ENCODE results near the gene TOM1L2. TPM values are rescaled to one million over a fixed set of nuclear protein-coding genes. Genes with fewer than 3 reads are reported as not detected.

The TOM1L2 gene
- total RNA-seq, 3 donors from 2014 or later, result 32.3 to 39.1 (median 36.4) TPM

DNA sequence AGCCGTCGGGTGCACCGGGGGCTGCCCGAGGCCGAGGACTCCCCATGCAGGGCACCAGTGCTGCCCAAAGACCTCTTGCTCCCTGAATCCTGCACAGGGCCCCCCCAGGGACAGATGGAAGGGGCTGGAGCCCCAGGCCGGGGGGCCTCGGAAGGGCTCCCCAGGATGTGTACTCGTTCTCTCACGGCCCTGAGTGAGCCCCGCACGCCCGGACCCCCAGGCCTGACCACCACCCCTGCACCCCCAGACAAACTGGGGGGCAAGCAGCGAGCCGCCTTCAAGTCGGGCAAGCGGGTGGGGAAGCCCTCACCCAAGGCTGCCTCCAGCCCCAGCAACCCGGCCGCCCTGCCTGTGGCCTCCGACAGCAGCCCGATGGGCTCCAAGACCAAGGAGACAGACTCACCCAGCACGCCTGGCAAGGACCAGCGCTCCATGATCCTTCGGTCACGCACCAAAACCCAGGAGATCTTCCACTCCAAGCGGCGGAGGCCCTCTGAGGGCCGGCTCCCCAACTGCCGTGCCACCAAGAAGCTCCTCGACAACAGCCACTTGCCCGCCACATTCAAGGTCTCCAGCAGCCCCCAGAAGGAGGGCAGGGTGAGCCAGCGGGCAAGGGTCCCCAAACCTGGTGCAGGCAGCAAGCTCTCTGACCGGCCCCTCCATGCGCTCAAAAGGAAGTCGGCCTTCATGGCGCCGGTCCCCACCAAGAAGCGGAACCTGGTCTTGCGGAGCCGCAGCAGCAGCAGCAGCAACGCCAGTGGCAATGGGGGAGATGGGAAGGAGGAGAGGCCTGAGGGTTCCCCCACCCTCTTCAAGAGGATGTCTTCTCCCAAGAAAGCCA lies 176.0 kb downstream of the TOM1L2 start:
- Histone ChIP-seq H3K36me3 (no peaks in the 10 kb centered on the region), H3K27me3 (no peaks in the 10 kb centered on the region), H3K9me3 (no peaks in the 10 kb centered on the region), H3K27ac (no peak overlapping the region), H3K4me1 (no peaks in the 10 kb centered on the region), H3K4me3 (no peak overlapping the region)
- intact Hi-C loops (cut with DNase I; ENCODE audit: low total_unique reads), result no loop called here
- TF ChIP-seq POLR2AphosphoS5 (IDR thresholded peaks at IDR 0.05) (no peak), POLR2A (IDR thresholded peaks at IDR 0.05) (no peak)
- TF ChIP-seq, protein P1, sequence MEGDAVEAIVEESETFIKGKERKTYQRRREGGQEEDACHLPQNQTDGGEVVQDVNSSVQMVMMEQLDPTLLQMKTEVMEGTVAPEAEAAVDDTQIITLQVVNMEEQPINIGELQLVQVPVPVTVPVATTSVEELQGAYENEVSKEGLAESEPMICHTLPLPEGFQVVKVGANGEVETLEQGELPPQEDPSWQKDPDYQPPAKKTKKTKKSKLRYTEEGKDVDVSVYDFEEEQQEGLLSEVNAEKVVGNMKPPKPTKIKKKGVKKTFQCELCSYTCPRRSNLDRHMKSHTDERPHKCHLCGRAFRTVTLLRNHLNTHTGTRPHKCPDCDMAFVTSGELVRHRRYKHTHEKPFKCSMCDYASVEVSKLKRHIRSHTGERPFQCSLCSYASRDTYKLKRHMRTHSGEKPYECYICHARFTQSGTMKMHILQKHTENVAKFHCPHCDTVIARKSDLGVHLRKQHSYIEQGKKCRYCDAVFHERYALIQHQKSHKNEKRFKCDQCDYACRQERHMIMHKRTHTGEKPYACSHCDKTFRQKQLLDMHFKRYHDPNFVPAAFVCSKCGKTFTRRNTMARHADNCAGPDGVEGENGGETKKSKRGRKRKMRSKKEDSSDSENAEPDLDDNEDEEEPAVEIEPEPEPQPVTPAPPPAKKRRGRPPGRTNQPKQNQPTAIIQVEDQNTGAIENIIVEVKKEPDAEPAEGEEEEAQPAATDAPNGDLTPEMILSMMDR (IDR thresholded peaks at IDR 0.05), result no peak
- DNase-seq (ENCODE audit: low spot score in 2 of 2), result no peak

DNA sequence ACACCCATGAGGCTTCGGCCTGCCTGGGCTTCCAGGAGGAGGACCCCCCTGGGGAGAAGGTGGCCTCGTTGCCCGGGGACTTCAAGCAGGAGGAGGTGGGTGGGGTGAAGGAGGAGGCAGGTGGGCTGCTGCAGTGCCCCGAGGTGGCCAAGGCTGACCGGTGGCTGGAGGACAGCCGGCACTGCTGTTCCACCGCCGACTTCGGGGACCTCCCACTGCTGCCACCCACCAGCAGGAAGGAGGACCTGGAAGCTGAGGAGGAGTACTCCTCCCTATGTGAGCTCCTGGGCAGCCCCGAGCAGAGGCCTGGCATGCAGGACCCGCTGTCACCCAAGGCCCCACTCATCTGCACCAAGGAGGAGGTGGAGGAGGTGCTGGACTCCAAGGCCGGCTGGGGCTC lies 176.9 kb downstream of the TOM1L2 start:
- H3K36me3 ChIP-seq, result no peaks in the 10 kb centered on the region
- H3K9me3 ChIP-seq, result no peaks in the 10 kb centered on the region
- no peaks in the 10 kb centered on the region for H3K4me1 ChIP-seq
- H3K27ac ChIP-seq, result no peak overlapping the region
- no peak for DNase-seq (ENCODE audit: low spot score in 2 of 2)
- TF ChIP-seq POLR2A (IDR thresholded peaks at IDR 0.05) (no peak), POLR2AphosphoS5 (IDR thresholded peaks at IDR 0.05) (no peak)
- TF ChIP-seq, protein P1 (IDR thresholded peaks at IDR 0.05), result no peak
- no peaks in the 10 kb centered on the region for H3K27me3 ChIP-seq
- H3K4me3 ChIP-seq, result no peak overlapping the region
- intact Hi-C loops (cut with DNase I; ENCODE audit: low total_unique reads), result no loop called here

DNA sequence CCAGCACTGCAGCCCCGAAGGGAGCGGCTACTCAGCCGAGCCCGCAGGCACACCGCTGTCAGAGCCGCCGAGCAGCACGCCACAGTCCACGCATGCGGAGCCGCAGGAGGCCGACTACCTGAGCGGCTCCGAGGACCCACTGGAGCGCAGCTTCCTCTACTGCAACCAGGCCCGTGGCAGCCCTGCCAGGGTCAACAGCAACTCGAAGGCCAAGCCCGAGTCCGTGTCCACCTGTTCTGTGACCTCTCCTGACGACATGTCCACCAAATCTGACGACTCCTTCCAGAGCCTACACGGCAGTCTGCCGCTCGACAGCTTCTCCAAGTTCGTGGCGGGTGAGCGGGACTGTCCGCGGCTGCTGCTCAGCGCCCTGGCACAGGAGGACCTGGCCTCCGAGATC lies 177.8 kb downstream of the TOM1L2 start:
- Histone ChIP-seq H3K4me3 (no peak overlapping the region), H3K4me1 (no peaks in the 10 kb centered on the region), H3K36me3 (no peaks in the 10 kb centered on the region), H3K27me3 (no peaks in the 10 kb centered on the region), H3K27ac (no peak overlapping the region), H3K9me3 (no peaks in the 10 kb centered on the region)
- no peak for DNase-seq (ENCODE audit: low spot score in 2 of 2)
- intact Hi-C loops (cut with DNase I; ENCODE audit: low total_unique reads), result no loop called here
- TF ChIP-seq POLR2AphosphoS5 (IDR thresholded peaks at IDR 0.05), result no peak
- TF ChIP-seq, protein P1 (IDR thresholded peaks at IDR 0.05), result no peak
- TF ChIP-seq POLR2A (IDR thresholded peaks at IDR 0.05), result no peak

Other genes with a start within 250 kb of the TOM1L2 start
- 100 to 1,000 TPM in 1 of 3 donors, 10 to 100 TPM in 2; 39.0 to 119 (median 81.3) TPM for gene SREBF1, start 135.4 kb downstream of the TOM1L2 start, total RNA-seq
- gene DRC3, start 462 bp upstream of the TOM1L2 start, total RNA-seq, result 10 to 100 TPM in 2 of 3 donors, under 1 TPM in 1; 0.96 to 18.0 (median 10.5) TPM
- gene ATPAF2, start 66.8 kb upstream of the TOM1L2 start, total RNA-seq, result 10 to 100 TPM; 12.9 to 15.7 (median 13.0) TPM
- 10 to 100 TPM; 11.1 to 23.8 (median 12.1) TPM for gene GID4, start 67.0 kb upstream of the TOM1L2 start, total RNA-seq
- gene DRG2, start 115.5 kb upstream of the TOM1L2 start, total RNA-seq, result 10 to 100 TPM; 36.4 to 42.0 (median 40.3) TPM
- gene MYO15A, start 136.4 kb upstream of the TOM1L2 start, total RNA-seq, result 1 to 10 TPM; 1.2 to 2.9 (median 2.2) TPM
- gene ALKBH5, start 211.4 kb upstream of the TOM1L2 start, total RNA-seq, result 10 to 100 TPM; 80.0 to 90.0 (median 82.3) TPM

Data from breast epithelium (tissue), 4 donors.